GM12878 (cell line): Measurements from ENCODE around the gene MSH4.
"Not testable (repeated sequence)": the region's sequence is repeated elsewhere in the genome, so short reads cannot be mapped to it uniquely, and the experiment has no call there.

ENCODE experiments used
- BMI1 ChIP-seq: fragments of 450-650 bp; IDR thresholded peaks from 2 replicates; pipeline ENCODE4 v1.6.1; 2016; ENCODE audit warnings: mild to moderate bottlenecking, moderate library complexity, borderline replicate concordance
- CEBPB ChIP-seq, 2 experiments: fragments of 150-350 bp in 1 of 2; IDR thresholded peaks; 2 replicates each; pipeline ENCODE4 v1.6.1; 2012 to 2014; ENCODE audit warnings: low read depth in 2 of 2, low read length in 2 of 2, borderline replicate concordance in 1 of 2, inconsistent platforms in 1 of 2
- CTCF ChIP-seq, 3 experiments: IDR thresholded peaks in 2 of 3; conservative IDR thresholded peaks in 1 of 3; 2 replicates each; pipeline ENCODE4 v1.5.1; 2011; ENCODE audit warnings: low read depth in 3 of 3, low read length in 3 of 3, mild to moderate bottlenecking in 3 of 3, control low read depth in 2 of 3, moderate library complexity in 2 of 3, inconsistent platforms in 1 of 3, mixed read lengths in 1 of 3; ENCODE audit not compliant: control insufficient read depth in 2 of 3, insufficient read depth in 1 of 3; ENCODE audit errors: extremely low read depth in 1 of 3
- EZH2 ChIP-seq: IDR thresholded peaks from 2 replicates; pipeline ENCODE4 v1.6.1; 2012; ENCODE audit warnings: low read depth, mild to moderate bottlenecking, control low read depth, inconsistent platforms, low read length, borderline replicate concordance; ENCODE audit not compliant: control insufficient read depth
- GATAD2B ChIP-seq: fragments of 450-650 bp; conservative IDR thresholded peaks from 2 replicates; pipeline ENCODE4 v1.6.1; 2017; ENCODE audit warnings: low read depth, mild to moderate bottlenecking, moderate library complexity
- MYC ChIP-seq: IDR thresholded peaks from 2 replicates; pipeline ENCODE4 v1.6.1; 2011; ENCODE audit warnings: mild to moderate bottlenecking, low read length, moderate library complexity, inconsistent platforms; ENCODE audit not compliant: insufficient read depth, insufficient replicate concordance, insufficient read length, severe bottlenecking
- NR2C2 ChIP-seq: IDR thresholded peaks from 2 replicates; pipeline ENCODE4 v1.6.1; 2011; ENCODE audit warnings: borderline replicate concordance, low read depth; ENCODE audit not compliant: control insufficient read depth, insufficient read length
- POLR2A ChIP-seq: IDR thresholded peaks from 2 replicates; pipeline ENCODE4 v1.6.1; 2011; ENCODE audit warnings: low read depth, mild to moderate bottlenecking, low read length
- POLR2AphosphoS2 ChIP-seq: IDR thresholded peaks from 2 replicates; pipeline ENCODE4 v1.6.1; 2011; ENCODE audit warnings: low read depth, mild to moderate bottlenecking, low read length, improper control_type of control experiment, moderate library complexity
- SMC3 ChIP-seq: IDR thresholded peaks from 2 replicates; pipeline ENCODE4 v1.6.1; 2011; ENCODE audit warnings: low read length, improper control_type of control experiment, borderline replicate concordance
- SREBF2 ChIP-seq: IDR thresholded peaks from 2 replicates; pipeline ENCODE4 v1.6.1; 2012; ENCODE audit warnings: mild to moderate bottlenecking, low read length
- ZNF24 ChIP-seq: fragments of 450-650 bp; IDR thresholded peaks from 2 replicates; pipeline ENCODE4 v1.6.1; 2017; ENCODE audit warnings: antibody characterized with exemption, mild to moderate bottlenecking
- ZNF274 ChIP-seq: IDR thresholded peaks from one replicate; pipeline ENCODE4 v1.8.0; 2011; ENCODE audit not compliant: insufficient read length, insufficient read depth

DNA sequence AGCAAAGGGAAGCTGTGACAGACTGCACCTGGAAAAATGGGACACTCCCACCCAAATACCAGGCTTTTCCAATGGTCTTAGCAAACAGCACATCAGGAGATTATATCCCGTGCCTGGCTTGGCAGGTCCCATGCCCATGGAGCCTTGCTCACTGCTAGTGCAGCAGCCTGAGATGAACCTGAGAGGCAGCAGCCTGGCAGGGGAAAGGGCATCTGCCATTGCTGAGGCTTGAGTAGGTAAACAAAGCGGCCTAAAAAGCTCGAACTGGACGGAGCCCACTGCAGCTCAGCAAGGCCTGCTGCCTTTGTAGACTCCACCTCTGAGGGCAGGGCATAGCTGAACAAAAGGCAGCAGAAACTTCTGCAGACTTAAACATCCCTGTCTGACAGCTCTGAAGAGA lies 18.9 kb upstream of the MSH4 start:
- TF ChIP-seq EZH2; ZNF274; ZNF24; POLR2A; CEBPB (IDR thresholded peaks at IDR 0.05; ENCODE audit: borderline replicate concordance in 1 of 2, low read depth in 2 of 2, low read length in 2 of 2); SMC3; CTCF (IDR thresholded peaks at IDR 0.05 in 2 of 3, conservative IDR thresholded peaks at IDR 0.05 in 1 of 3; ENCODE audit: control insufficient read depth in 2 of 3, extremely low read depth in 1 of 3, insufficient read depth in 1 of 3, low read depth in 3 of 3, low read length in 3 of 3); MYC; NR2C2; SREBF2; GATAD2B; BMI1; POLR2AphosphoS2: not testable (repeated sequence)
